Hepatocyte (in vitro differentiated cells): ENCODE results near the gene HECTD4. TPM values are rescaled to one million over a fixed set of nuclear protein-coding genes. Genes with fewer than 3 reads are reported as not detected.
A peak's percentile ranks its signal among the peaks of the same experiment; 100 is the strongest.

Experiments used
- DNase-seq: peaks from one replicate; pipeline ENCODE4 v3.0.0-alpha.2; 2016; ENCODE audit warnings: low spot score
- H2AFZ ChIP-seq: fragments of 200-600 bp; sonication (generic); 2 replicates; pipeline ENCODE4 v1.6.0; 2016; ENCODE audit warnings: antibody characterized with exemption, mild to moderate bottlenecking
- H3K27ac ChIP-seq: fragments of 200-600 bp; sonication (generic); 2 replicates; pipeline ENCODE4 v1.5.1; 2016; ENCODE audit warnings: mild to moderate bottlenecking
- H3K27me3 ChIP-seq: fragments of 200-600 bp; sonication (generic); 2 replicates; pipeline ENCODE4 v1.6.1; 2016
- H3K36me3 ChIP-seq: fragments of 200-600 bp; sonication (generic); replicated peaks from 2 replicates; pipeline ENCODE4 v1.5.1; 2016; ENCODE audit warnings: low read depth; ENCODE audit not compliant: insufficient read depth
- H3K4me1 ChIP-seq: fragments of 200-600 bp; sonication (generic); 2 replicates; pipeline ENCODE4 v1.5.1; 2016; ENCODE audit warnings: mild to moderate bottlenecking, moderate library complexity; ENCODE audit not compliant: insufficient read depth
- H3K4me2 ChIP-seq: fragments of 200-600 bp; sonication (generic); 2 replicates; pipeline ENCODE4 v1.6.0; 2016
- H3K4me3 ChIP-seq: fragments of 200-600 bp; sonication (generic); 2 replicates; pipeline ENCODE4 v1.5.1; 2016; ENCODE audit warnings: mild to moderate bottlenecking
- H3K79me2 ChIP-seq: fragments of 200-600 bp; sonication (generic); 2 replicates; pipeline ENCODE4 v1.6.0; 2017; ENCODE audit warnings: mild to moderate bottlenecking
- H3K9me2 ChIP-seq: fragments of 200-600 bp; sonication (generic); replicated peaks from 2 replicates; pipeline ENCODE4 v1.6.0; 2017; ENCODE audit warnings: mild to moderate bottlenecking; ENCODE audit not compliant: insufficient read depth
- H3K9me3 ChIP-seq: fragments of 200-600 bp; sonication (generic); 2 replicates; pipeline ENCODE4 v1.5.1; 2016; ENCODE audit warnings: low read depth, mild to moderate bottlenecking
- H4K20me1 ChIP-seq: fragments of 200-600 bp; sonication (generic); 2 replicates; pipeline ENCODE4 v1.6.0; 2016; ENCODE audit warnings: mild to moderate bottlenecking; ENCODE audit not compliant: insufficient read depth, poor library complexity, severe bottlenecking
- EZH2 ChIP-seq: fragments of 200-600 bp; sonication (generic); IDR thresholded peaks from 2 replicates; pipeline ENCODE4 v1.6.1; 2016; ENCODE audit warnings: antibody characterized with exemption, mild to moderate bottlenecking, borderline replicate concordance
- EZH2phosphoT487 ChIP-seq: fragments of 200-600 bp; sonication (generic); IDR thresholded peaks from one replicate; pipeline ENCODE4 v1.6.1; 2018; ENCODE audit warnings: antibody characterized with exemption, mild to moderate bottlenecking, low read depth, moderate library complexity; ENCODE audit not compliant: unreplicated experiment, severe bottlenecking
- WGBS: methylation state at CpG from one replicate; pipeline ENCODE4 v1.1.6; 2016; ENCODE audit warnings: low lambda C conversion rate; ENCODE audit errors: missing lambda C conversion rate; 5-methylcytosine and 5-hydroxymethylcytosine counted together
- polyA plus RNA-seq: library from polyadenylated mRNA; unstranded; fragments of >200 nt; fragmentation: Nextera tagmentation; extraction: Ambion mirVana; gene quantifications from 2 replicates; pipeline ENCODE4 v1.2.1, GENCODE V29; 2016
- total RNA-seq: library from RNA; depleted of rRNA; stranded (reverse); fragments of >200 nt; gene quantifications from 2 replicates; pipeline ENCODE4 v1.2.3, GENCODE V29; 2014
- TF ChIP-seq, protein P1 (sequence below): fragments of 200-600 bp; sonication (generic); IDR thresholded peaks from 2 replicates; pipeline ENCODE4 v1.5.1; 2016; ENCODE audit warnings: antibody characterized with exemption, mild to moderate bottlenecking; ENCODE audit not compliant: poor library complexity

The HECTD4 gene
- total and polyA plus RNA-seq, 2 experiments from 2014 or later, result 22.7 to 27.1 TPM

DNA sequence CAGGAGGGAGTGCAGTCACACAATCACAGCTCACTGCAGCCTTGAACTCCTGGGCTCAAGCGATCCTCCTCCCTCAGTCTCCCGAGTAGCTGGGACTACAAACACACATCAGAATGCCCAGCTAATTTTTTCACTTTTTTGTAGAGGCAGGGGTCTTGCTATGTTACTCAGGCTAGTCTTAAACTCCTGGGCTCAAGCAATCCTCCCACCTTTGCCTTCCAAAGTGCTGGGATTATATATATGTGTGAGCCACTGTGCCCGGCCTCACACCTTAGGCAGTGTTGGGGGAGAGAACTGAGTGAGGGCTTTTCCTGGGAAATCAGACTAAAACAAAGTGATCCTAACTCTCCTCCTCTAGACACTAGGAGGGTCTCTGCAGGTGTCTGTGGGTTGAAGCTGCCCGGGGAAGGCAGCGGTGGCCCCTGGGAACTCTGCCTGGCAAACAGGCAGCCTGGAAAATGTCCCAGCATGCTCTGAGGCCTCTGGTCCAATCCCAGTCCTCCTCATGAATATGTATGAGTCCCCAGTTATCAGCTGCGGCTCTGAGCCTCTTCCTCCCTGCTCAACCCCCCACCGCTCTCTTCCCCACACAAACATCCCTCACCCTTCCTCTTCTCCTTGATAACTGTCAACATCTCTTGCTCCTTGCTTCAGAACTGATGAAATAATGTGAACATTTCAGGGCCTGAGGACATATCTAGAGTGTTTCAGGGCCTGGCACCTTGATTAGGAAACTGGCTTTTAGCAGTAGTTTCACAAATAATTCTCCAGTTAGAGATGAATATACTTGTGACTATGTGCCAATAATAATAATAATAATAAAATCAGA is 265.8 kb downstream of the HECTD4 start:
- Histone ChIP-seq H3K79me2 (no peaks in the 10 kb centered on the region), H3K4me3 (no peak overlapping the region), H4K20me1 (no peaks in the 10 kb centered on the region), H3K4me1 (peaks cover 13% of the 10 kb centered on the region), H3K9me2 (no peaks in the 10 kb centered on the region), H2AFZ (peak overlapping the region; percentile 91), H3K36me3 (no peaks in the 10 kb centered on the region), H3K9me3 (no peaks in the 10 kb centered on the region), H3K4me2 (peak overlapping the region; percentile 65), H3K27ac (peak overlapping the region; percentile 88), H3K27me3 (no peaks in the 10 kb centered on the region)
- TF ChIP-seq EZH2 (no peak), EZH2phosphoT487 (no peak)
- TF ChIP-seq, protein P1, sequence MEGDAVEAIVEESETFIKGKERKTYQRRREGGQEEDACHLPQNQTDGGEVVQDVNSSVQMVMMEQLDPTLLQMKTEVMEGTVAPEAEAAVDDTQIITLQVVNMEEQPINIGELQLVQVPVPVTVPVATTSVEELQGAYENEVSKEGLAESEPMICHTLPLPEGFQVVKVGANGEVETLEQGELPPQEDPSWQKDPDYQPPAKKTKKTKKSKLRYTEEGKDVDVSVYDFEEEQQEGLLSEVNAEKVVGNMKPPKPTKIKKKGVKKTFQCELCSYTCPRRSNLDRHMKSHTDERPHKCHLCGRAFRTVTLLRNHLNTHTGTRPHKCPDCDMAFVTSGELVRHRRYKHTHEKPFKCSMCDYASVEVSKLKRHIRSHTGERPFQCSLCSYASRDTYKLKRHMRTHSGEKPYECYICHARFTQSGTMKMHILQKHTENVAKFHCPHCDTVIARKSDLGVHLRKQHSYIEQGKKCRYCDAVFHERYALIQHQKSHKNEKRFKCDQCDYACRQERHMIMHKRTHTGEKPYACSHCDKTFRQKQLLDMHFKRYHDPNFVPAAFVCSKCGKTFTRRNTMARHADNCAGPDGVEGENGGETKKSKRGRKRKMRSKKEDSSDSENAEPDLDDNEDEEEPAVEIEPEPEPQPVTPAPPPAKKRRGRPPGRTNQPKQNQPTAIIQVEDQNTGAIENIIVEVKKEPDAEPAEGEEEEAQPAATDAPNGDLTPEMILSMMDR, result no peak
- 36% methylated on average over 7 of the region's 7 CpGs for WGBS
- peak; percentile 86 for DNase-seq

DNA sequence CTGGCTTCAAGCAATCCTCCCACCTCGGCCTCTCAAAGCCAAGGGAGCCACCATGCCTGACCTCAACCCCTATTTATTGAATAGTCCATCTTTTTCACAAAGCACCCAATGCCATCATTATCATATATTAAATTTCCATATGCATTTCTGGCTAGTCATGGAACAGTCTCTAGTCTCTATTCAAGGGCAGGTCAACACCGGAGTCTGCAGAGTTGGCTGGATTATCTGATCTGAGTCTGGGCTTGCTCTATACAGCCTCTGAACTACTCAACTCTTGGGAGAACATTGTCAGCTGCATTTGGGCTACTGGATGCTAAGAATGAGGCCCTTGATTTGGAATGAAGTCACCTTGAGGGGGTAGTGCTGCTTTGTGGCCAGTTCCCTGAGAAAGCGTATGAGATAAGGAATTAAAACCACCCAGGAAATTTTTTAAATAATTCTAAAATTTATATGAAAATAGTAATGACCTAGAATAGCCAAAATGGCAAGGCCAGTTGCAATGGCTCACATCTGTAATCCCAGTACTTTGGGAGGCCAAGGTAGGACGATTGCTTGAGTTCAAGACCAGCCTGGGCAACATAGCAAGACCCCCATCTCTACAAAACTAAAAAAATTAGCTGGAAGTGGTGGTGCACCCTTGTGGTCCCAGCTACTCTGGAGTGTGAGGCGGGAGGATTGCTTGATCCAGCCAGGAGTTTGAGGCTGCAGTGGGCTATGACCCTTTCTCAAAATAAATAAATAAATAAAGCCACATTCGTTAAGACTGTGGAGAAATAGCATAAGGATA is 266.8 kb downstream of the HECTD4 start:
- Histone ChIP-seq H3K27me3 (no peaks in the 10 kb centered on the region), H3K4me1 (peaks cover 13% of the 10 kb centered on the region), H3K9me2 (no peaks in the 10 kb centered on the region), H3K79me2 (no peaks in the 10 kb centered on the region), H4K20me1 (no peaks in the 10 kb centered on the region), H3K4me2 (no peak overlapping the region), H2AFZ (no peak overlapping the region), H3K36me3 (no peaks in the 10 kb centered on the region), H3K4me3 (no peak overlapping the region), H3K9me3 (no peaks in the 10 kb centered on the region), H3K27ac (peak overlapping the region; percentile 88)
- no peak for DNase-seq
- no peak for TF ChIP-seq EZH2phosphoT487
- no peak for TF ChIP-seq EZH2
- TF ChIP-seq, protein P1, result no peak
- WGBS, result 93% methylated on average over 6 of the region's 6 CpGs

GRCh38 chr12:112112409-112113133 is 269.7 kb downstream of the HECTD4 start:
- H4K20me1 ChIP-seq, result peaks cover 4% of the 10 kb centered on the region
- no peak overlapping the region for H3K27ac ChIP-seq
- H2AFZ ChIP-seq, result no peak overlapping the region
- WGBS, result 88% methylated on average over 6 of the region's 6 CpGs
- H3K36me3 ChIP-seq, result no peaks in the 10 kb centered on the region
- no peak overlapping the region for H3K4me2 ChIP-seq
- H3K4me3 ChIP-seq, result no peak overlapping the region
- H3K9me2 ChIP-seq, result no peaks in the 10 kb centered on the region
- TF ChIP-seq, protein P1, result no peak
- TF ChIP-seq EZH2phosphoT487, result no peak
- no peak for TF ChIP-seq EZH2
- H3K79me2 ChIP-seq, result peaks cover 14% of the 10 kb centered on the region
- H3K4me1 ChIP-seq, result peaks cover 20% of the 10 kb centered on the region
- no peaks in the 10 kb centered on the region for H3K27me3 ChIP-seq
- no peak for DNase-seq
- no peaks in the 10 kb centered on the region for H3K9me3 ChIP-seq
